Brain microvascular endothelial cell (primary cell): ENCODE results near the gene ZNF638.

Experiments used
- DNase-seq: peaks from one replicate; pipeline ENCODE4 v3.0.0-alpha.2; 2020
- H3K27ac ChIP-seq: fragments of 250-450 bp; sonication (Bioruptor Pico); 2 replicates; pipeline ENCODE4 v1.5.1; 2020; ENCODE audit warnings: mild to moderate bottlenecking, moderate library complexity
- H3K27me3 ChIP-seq: fragments of 250-450 bp; sonication (Bioruptor Pico); replicated peaks from 2 replicates; pipeline ENCODE4 v1.5.1; 2020; ENCODE audit warnings: mild to moderate bottlenecking
- H3K36me3 ChIP-seq: fragments of 250-450 bp; sonication (Bioruptor Pico); replicated peaks from 2 replicates; pipeline ENCODE4 v1.5.1; 2020; ENCODE audit warnings: mild to moderate bottlenecking
- H3K4me3 ChIP-seq: 2 replicates; pipeline ENCODE4 v1.5.1; 2011; ENCODE audit warnings: low read depth, mild to moderate bottlenecking, control low read depth, low read length, moderate library complexity
- CTCF ChIP-seq: IDR thresholded peaks from 2 replicates; pipeline ENCODE4 v1.5.1; 2011; ENCODE audit warnings: low read depth, mild to moderate bottlenecking, moderate library complexity, low read length, control low read depth, inconsistent platforms; ENCODE audit errors: missing control alignments
- in situ Hi-C: cut with HindIII; loops from 2 replicates; pipeline ENCODE4 v1.10.0; 2017; ENCODE audit warnings: low sequenced_read_pairs, low pct_ligation_motif_present

The ZNF638 gene

GRCh38 chr2:71472019-71472418, 140.4 kb downstream of the ZNF638 start:
- Histone ChIP-seq H3K36me3 (no peaks in the 10 kb centered on the region), H3K27ac (no peak overlapping the region), H3K4me3 (no peak overlapping the region), H3K27me3 (no peaks in the 10 kb centered on the region)
- DNase-seq, result no peak
- TF ChIP-seq CTCF, result no peak
- in situ Hi-C loops, result no loop called here

- no peak overlapping the region for H3K27ac ChIP-seq
- H3K36me3 ChIP-seq, result no peaks in the 10 kb centered on the region
- TF ChIP-seq CTCF, result no peak
- no peak for DNase-seq
- H3K27me3 ChIP-seq, result no peaks in the 10 kb centered on the region
- no peak overlapping the region for H3K4me3 ChIP-seq
- in situ Hi-C loops, result no loop called here
Observed at GRCh38 chr2:71473346-71474031, 141.9 kb downstream of the ZNF638 start.

- Histone ChIP-seq H3K27ac (no peak overlapping the region), H3K27me3 (no peaks in the 10 kb centered on the region), H3K4me3 (no peak overlapping the region), H3K36me3 (no peaks in the 10 kb centered on the region)
- no peak for TF ChIP-seq CTCF
- in situ Hi-C loops, result no loop called here
- DNase-seq, result no peak
Observed at GRCh38 chr2:71474116-71474743, 142.6 kb downstream of the ZNF638 start.

GRCh38 chr2:71474744-71475397, 143.3 kb downstream of the ZNF638 start:
- no peak overlapping the region for H3K27ac ChIP-seq
- no peak for TF ChIP-seq CTCF
- no peak overlapping the region for H3K4me3 ChIP-seq
- no peak for DNase-seq
- H3K27me3 ChIP-seq, result no peaks in the 10 kb centered on the region
- no peaks in the 10 kb centered on the region for H3K36me3 ChIP-seq
- in situ Hi-C loops, result no loop called here

GRCh38 chr2:71476495-71476894, 144.9 kb downstream of the ZNF638 start:
- no peaks in the 10 kb centered on the region for H3K36me3 ChIP-seq
- no peak overlapping the region for H3K27ac ChIP-seq
- H3K4me3 ChIP-seq, result no peak overlapping the region
- DNase-seq, result no peak
- in situ Hi-C loops, result no loop called here
- TF ChIP-seq CTCF, result no peak
- no peaks in the 10 kb centered on the region for H3K27me3 ChIP-seq
